NB4 (cell line): ENCODE measurements around the gene C2orf92.

Source experiments
- CTCF ChIP-seq: IDR thresholded peaks from one replicate; pipeline ENCODE4 v1.5.1; 2012; ENCODE audit warnings: low read depth, low read length
- MAX ChIP-seq: IDR thresholded peaks from 2 replicates; pipeline ENCODE4 v1.6.1; 2011; ENCODE audit warnings: low read depth, low read length
- POLR2A ChIP-seq: IDR thresholded peaks from 2 replicates; pipeline ENCODE4 v1.6.1; 2011; ENCODE audit warnings: mild to moderate bottlenecking; ENCODE audit not compliant: insufficient read length; ENCODE audit errors: extremely low read depth

DNA sequence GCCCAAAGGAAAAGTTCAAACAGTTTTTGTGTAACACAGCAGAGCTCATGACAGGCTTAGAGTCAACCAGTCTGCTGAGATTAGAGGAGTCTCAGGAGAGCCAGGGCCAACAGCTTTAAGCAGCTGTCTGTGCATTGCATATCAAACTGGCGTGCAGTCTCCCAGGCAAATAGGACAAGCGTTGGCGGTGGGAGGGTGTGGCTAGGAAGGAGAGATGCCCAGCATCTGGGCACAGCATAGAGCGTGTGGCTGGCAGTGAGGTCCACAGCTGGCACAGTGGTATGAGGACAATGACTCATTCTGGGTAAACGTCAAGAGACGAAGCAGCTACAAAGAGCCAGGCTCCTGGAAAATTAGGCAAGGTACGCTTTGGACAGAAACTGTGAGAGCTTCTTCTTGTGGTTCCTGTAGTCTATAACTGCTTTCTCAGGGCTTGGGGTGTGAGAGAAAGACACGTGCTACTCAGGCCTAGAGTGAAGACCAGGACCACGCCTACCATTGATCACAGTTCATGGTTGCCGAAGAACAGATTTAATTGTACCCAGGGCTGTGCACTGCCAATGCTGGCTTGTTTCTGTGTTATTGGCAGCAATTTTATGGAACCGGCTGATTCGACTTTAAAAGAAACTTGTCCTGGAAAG is 58.7 kb downstream of the C2orf92 start:
- no peak for TF ChIP-seq POLR2A
- no peak for TF ChIP-seq CTCF
- TF ChIP-seq MAX, result no peak
